PC-9 (cell line): Measurements from ENCODE around the gene SLC38A10. TPM values are rescaled to one million over a fixed set of nuclear protein-coding genes. Genes with fewer than 3 reads are reported as not detected.

ENCODE experiments used
- BruUV-seq: library from RNA; stranded (reverse); fragments of 400-500 nt; replicated peaks from 2 replicates; lab custom pipeline; 2021; lab: Mats Ljungman, UMichigan
- CTCF ChIA-PET: fragments of 300-600 bp; sonication (Branson Sonifier 250); formaldehyde crosslinking; loops from one replicate; lab custom pipeline; 2022; ENCODE audit warnings: antibody characterized with exemption; lab: Charles Lee
- POLR2A ChIA-PET: fragments of 300-600 bp; sonication (Branson Sonifier 250); formaldehyde crosslinking; loops from one replicate; lab custom pipeline; 2022; ENCODE audit warnings: antibody characterized with exemption; ENCODE audit not compliant: unreplicated experiment; lab: Charles Lee
- DNase-seq, 2 experiments: peaks; one replicate each; pipeline versions ENCODE4 v3.0.0 to v3.0.0-alpha.2; 2015 to 2022; ENCODE audit warnings: mixed read lengths in 1 of 2
- H2AFZ ChIP-seq: fragments of 200-600 bp; sonication (generic); 2 replicates; pipeline ENCODE4 v1.8.1; 2017; ENCODE audit warnings: antibody characterized with exemption
- H3F3A ChIP-seq: fragments of 200-600 bp; sonication (generic); 2 replicates; pipeline ENCODE4 v1.8.1; 2017; ENCODE audit warnings: antibody characterized with exemption, mild to moderate bottlenecking, low read depth; ENCODE audit not compliant: insufficient read depth
- H3K27ac ChIP-seq: fragments of 200-600 bp; sonication (generic); 2 replicates; pipeline ENCODE4 v1.6.1; 2016; ENCODE audit warnings: mixed run types
- H3K27me3 ChIP-seq: fragments of 200-600 bp; sonication (generic); 2 replicates; pipeline ENCODE4 v1.6.1; 2016; ENCODE audit warnings: low read depth, mixed run types; ENCODE audit not compliant: insufficient read depth
- H3K36me3 ChIP-seq: fragments of 200-600 bp; sonication (generic); 2 replicates; pipeline ENCODE4 v1.6.1; 2016; ENCODE audit warnings: low read depth, mixed run types
- H3K4me1 ChIP-seq: fragments of 200-600 bp; sonication (generic); replicated peaks from 2 replicates; pipeline ENCODE4 v1.6.1; 2016; ENCODE audit warnings: mixed run types; ENCODE audit not compliant: insufficient read depth
- H3K4me2 ChIP-seq: fragments of 200-600 bp; sonication (generic); 2 replicates; pipeline ENCODE4 v1.6.1; 2017; ENCODE audit warnings: mixed run types
- H3K4me3 ChIP-seq: fragments of 200-600 bp; sonication (generic); 2 replicates; pipeline ENCODE4 v1.6.1; 2016; ENCODE audit warnings: mixed run types
- H3K79me2 ChIP-seq: fragments of 200-600 bp; sonication (generic); 2 replicates; pipeline ENCODE4 v1.6.1; 2017; ENCODE audit warnings: low read depth, mixed run types
- H3K9me2 ChIP-seq: fragments of 200-600 bp; sonication (generic); 2 replicates; pipeline ENCODE4 v1.8.1; 2017; ENCODE audit warnings: mild to moderate bottlenecking; ENCODE audit not compliant: insufficient read depth
- H3K9me3 ChIP-seq: fragments of 200-600 bp; sonication (generic); 2 replicates; pipeline ENCODE4 v1.8.1; 2016; ENCODE audit warnings: low read depth; ENCODE audit not compliant: insufficient read depth
- H4K20me1 ChIP-seq: fragments of 200-600 bp; sonication (generic); 2 replicates; pipeline ENCODE4 v1.8.1; 2017; ENCODE audit not compliant: insufficient read depth
- EZH2 ChIP-seq: fragments of 200-600 bp; sonication (generic); IDR thresholded peaks from 2 replicates; pipeline ENCODE4 v1.8.0; 2017; ENCODE audit warnings: antibody characterized with exemption, low read depth
- intact Hi-C: fragments of 100-400 bp; cut with micrococcal nuclease; formaldehyde crosslinking; loops from one replicate; pipeline ENCODE4 v1.10.0; 2022; ENCODE audit not compliant: unreplicated experiment
- total RNA-seq: library from RNA; stranded (reverse); gene quantifications from 2 replicates; pipeline ENCODE4 v1.2.3, GENCODE V29; 2021
- TF ChIP-seq, protein P1 (sequence below): fragments of 200-600 bp; sonication (generic); conservative IDR thresholded peaks from 2 replicates; pipeline ENCODE4 v1.6.1; 2017; ENCODE audit warnings: mixed run types, antibody characterized with exemption, mild to moderate bottlenecking, moderate library complexity

Gene SLC38A10
- total RNA-seq, 1 experiment from 2014 or later: 127 TPM

DNA sequence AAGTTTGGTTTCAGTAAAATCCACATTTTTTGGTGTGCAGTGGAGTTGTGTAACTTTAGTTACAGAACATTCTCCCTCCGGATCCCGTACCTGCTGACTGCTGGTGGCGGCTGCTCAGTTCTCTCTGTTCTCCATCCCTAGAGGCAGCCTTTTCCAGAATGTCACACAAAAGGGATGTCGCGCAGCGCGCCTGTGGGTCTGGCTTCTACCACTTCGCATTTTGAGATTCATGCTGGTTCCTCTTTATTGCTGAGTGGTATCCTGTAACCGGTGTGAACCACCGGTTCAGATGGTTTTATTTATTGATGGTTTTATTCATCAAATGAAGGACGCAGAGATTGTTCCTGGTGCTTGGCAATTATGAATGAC is 71.4 kb downstream of the SLC38A10 start:
- Histone ChIP-seq H2AFZ (peak overlapping the region; percentile 86), H3K9me2 (no peaks in the 10 kb centered on the region), H3K27me3 (no peaks in the 10 kb centered on the region), H4K20me1 (no peaks in the 10 kb centered on the region), H3F3A (no peaks in the 10 kb centered on the region; the same call in 1 of the 2 replicates), H3K27ac (no peak overlapping the region), H3K9me3 (no peaks in the 10 kb centered on the region), H3K4me1 (0 out of 2 replicates have a peak, but pooled peaks cover 9% of the 10 kb centered on the region), H3K36me3 (no peaks in the 10 kb centered on the region), H3K4me3 (peak overlapping the region; percentile 52; the same call in 1 of the 2 replicates), H3K79me2 (no peaks in the 10 kb centered on the region), H3K4me2 (peak overlapping the region; percentile 85)
- POLR2A ChIA-PET: no interaction called here
- intact Hi-C loops: loop anchor here (5.0 kb wide), 2 partner anchors 221 to 236 kb away; no protein-coding TSS in a partner anchor
- TSS peak; percentile 63 for BruUV-seq
- no peak for DNase-seq
- TF ChIP-seq EZH2: no peak
- TF ChIP-seq, protein P1, sequence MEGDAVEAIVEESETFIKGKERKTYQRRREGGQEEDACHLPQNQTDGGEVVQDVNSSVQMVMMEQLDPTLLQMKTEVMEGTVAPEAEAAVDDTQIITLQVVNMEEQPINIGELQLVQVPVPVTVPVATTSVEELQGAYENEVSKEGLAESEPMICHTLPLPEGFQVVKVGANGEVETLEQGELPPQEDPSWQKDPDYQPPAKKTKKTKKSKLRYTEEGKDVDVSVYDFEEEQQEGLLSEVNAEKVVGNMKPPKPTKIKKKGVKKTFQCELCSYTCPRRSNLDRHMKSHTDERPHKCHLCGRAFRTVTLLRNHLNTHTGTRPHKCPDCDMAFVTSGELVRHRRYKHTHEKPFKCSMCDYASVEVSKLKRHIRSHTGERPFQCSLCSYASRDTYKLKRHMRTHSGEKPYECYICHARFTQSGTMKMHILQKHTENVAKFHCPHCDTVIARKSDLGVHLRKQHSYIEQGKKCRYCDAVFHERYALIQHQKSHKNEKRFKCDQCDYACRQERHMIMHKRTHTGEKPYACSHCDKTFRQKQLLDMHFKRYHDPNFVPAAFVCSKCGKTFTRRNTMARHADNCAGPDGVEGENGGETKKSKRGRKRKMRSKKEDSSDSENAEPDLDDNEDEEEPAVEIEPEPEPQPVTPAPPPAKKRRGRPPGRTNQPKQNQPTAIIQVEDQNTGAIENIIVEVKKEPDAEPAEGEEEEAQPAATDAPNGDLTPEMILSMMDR: no peak
- CTCF ChIA-PET: no interaction called here

DNA sequence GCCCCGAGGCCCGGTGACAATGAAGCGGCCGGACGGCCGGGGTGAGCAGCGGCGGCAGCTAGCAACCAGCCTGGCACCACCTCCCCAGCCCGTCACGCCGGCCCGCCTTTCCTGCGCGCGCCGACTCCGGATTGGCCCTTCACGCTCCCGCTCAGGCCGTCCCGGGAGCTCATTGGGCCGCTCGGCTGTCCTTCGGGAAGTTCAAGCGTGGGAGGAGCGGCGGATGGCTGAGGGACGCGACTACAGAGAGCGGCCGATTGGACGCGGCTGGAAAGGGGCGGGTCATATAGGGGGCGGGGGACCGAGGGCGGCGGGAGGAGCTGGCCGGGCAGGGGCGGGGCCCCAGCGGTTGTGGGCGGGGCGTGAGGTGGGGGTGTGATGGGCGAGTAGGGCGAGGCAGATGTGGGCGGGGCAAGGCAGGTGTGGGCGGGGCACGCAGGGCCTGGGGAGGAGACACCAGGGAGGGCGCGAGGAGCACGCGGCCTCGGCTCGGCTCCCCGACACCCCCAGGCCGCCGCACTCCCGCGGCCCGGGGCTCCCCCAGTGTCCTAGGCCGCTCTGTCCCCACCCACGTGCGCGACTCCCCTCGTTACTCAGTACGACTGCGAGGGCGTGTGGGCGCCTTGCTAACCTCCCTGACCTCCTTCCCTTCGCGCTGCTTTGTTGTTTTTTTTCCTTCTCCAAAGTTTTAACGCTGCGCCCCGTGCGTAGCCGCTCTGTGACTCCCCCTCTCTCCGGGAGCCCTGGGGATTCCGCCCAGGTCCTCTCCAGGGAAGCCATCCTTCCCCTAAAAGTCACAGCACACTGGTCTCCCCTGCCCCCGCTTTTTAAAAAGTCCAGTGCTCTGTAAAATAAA is 72.0 kb downstream of the SLC38A10 start, which contains the start of gene CEP131:
CEP131 (minus strand) TSS at position 60 of the 856 bp plus-strand sequence. CDS start 2,909 bp downstream, outside the sequence.
- H3K9me3 ChIP-seq: no peaks in the 10 kb centered on the region
- peak within 1 kb of the TSS; percentile 87 for H3K4me2 ChIP-seq
- H3F3A ChIP-seq: no peaks in the 10 kb centered on the region; the same call in 1 of the 2 replicates
- DNase-seq: peak; percentile 87 to 100
- no peak within 1 kb of the TSS for H3K27ac ChIP-seq
- 0 out of 2 replicates have a peak, but pooled peaks cover 9% of the 10 kb centered on the region for H3K4me1 ChIP-seq
- TF ChIP-seq, protein P1: no peak
- no peak for TF ChIP-seq EZH2
- H3K9me2 ChIP-seq: no peaks in the 10 kb centered on the region
- no TSS peak for BruUV-seq
- no peaks in the 10 kb centered on the region for H3K36me3 ChIP-seq
- H3K79me2 ChIP-seq: no peaks in the 10 kb centered on the region
- ChIA-PET CTCF (interaction anchor here (0.5 to 0.7 kb wide), 5 partner anchors 69 to 635 kb away, joined by 3 to 15 read pairs (median 3); no protein-coding TSS in a partner anchor), POLR2A (interaction anchor here (0.6 to 1.2 kb wide), 7 partner anchors 15 to 769 kb away, joined by 3 to 8 read pairs (median 5); partner anchors contain the start of genes BAHCC1 and CHMP6)
- intact Hi-C loops: loop anchor here (5.0 kb wide), 2 partner anchors 221 to 236 kb away; no protein-coding TSS in a partner anchor
- H4K20me1 ChIP-seq: no peaks in the 10 kb centered on the region
- peak within 1 kb of the TSS; percentile 86 for H2AFZ ChIP-seq
- no peaks in the 10 kb centered on the region for H3K27me3 ChIP-seq
- peak within 1 kb of the TSS; percentile 81 for H3K4me3 ChIP-seq

DNA sequence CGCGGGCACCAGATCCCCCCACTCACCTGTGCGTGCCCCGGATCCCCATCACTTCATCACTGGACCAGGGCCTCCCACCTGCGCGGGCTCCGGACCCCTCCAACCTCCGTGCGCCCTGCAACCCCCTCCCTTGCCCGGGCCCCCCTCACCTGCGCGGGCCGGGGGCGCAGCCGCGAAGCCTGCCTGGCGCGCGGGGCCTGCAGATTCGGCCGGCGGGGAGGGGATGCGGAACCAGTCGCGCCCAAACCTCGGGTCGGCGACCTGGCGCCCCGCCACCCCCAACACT is 72.5 kb downstream of the SLC38A10 start:
- ChIA-PET POLR2A (interaction anchor here (0.6 to 1.2 kb wide), 5 partner anchors 16 to 768 kb away, joined by 3 to 8 read pairs (median 4); partner anchors contain the start of gene BAHCC1), CTCF (interaction anchor here (0.6 to 0.7 kb wide), 2 partner anchors 69 to 636 kb away, joined by 3 to 15 read pairs; no protein-coding TSS in a partner anchor)
- 0 out of 2 replicates have a peak, but pooled peaks cover 9% of the 10 kb centered on the region for H3K4me1 ChIP-seq
- no peaks in the 10 kb centered on the region for H3K9me2 ChIP-seq
- intact Hi-C loops: loop anchor here (5.0 kb wide), 2 partner anchors 220 to 235 kb away; no protein-coding TSS in a partner anchor
- H2AFZ ChIP-seq: peak overlapping the region; percentile 75; the same call in 1 of the 2 replicates
- no peaks in the 10 kb centered on the region for H3K36me3 ChIP-seq
- peak overlapping the region; percentile 87 for H3K4me2 ChIP-seq
- H3F3A ChIP-seq: no peaks in the 10 kb centered on the region; the same call in 1 of the 2 replicates
- TF ChIP-seq EZH2: no peak
- TF ChIP-seq, protein P1: no peak
- peak overlapping the region; percentile 81 for H3K4me3 ChIP-seq
- H3K9me3 ChIP-seq: no peaks in the 10 kb centered on the region
- no peak for DNase-seq
- no peak overlapping the region for H3K27ac ChIP-seq
- no peaks in the 10 kb centered on the region for H4K20me1 ChIP-seq
- no peaks in the 10 kb centered on the region for H3K79me2 ChIP-seq
- no peaks in the 10 kb centered on the region for H3K27me3 ChIP-seq
- BruUV-seq: no TSS peak
